GM19193 (cell line): ENCODE results near the gene RYR2.

Source experiments
- POLR2A ChIP-seq: IDR thresholded peaks from 4 replicates; pipeline ENCODE4 v1.6.1; 2011; ENCODE audit not compliant: insufficient read depth, insufficient read length; ENCODE audit errors: extremely low read depth

The RYR2 gene

GRCh38 chr1:237139732-237140131 is 97.7 kb downstream of the RYR2 start:
- no peak for TF ChIP-seq POLR2A

DNA sequence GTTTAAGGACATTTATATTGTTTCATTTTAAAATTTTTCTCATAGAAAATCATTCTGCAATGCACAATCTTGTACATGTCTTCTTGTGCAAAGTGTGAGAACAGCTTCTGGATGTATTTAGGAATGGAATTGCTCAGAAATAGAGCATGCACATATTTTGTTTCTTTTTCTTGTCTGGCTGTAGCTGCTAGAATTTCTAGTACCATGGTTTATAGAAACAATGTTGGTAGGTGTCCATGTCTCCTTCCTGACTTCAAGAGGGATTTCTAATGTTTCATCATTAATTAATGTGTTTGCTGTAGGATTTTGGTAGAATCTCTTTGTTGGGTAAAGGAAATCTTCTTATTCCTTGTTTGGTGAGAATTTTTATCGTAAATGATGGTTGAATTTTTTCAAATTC is 99.0 kb downstream of the RYR2 start:
- no peak for TF ChIP-seq POLR2A

DNA sequence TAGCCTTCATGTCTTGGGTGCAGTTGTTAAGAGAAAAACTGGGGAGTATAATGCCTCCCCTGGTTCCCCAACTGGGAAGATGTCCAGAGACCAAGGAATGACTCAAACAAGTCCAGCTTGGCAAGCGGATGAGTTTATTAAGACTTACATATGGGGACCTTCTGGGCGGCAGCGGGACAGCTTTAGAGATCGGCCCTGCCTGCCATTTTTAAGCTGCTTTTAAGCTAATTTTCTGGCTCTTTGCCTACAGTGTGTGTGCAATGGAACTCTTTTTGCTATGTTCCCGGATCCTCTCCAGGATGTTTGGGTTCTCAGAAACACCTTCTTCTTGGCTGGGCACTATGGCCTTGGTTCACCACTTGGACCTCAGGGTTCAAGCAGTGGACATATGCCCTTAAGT is 99.5 kb downstream of the RYR2 start:
- no peak for TF ChIP-seq POLR2A

GRCh38 chr1:237145379-237146135 is 103.6 kb downstream of the RYR2 start:
- TF ChIP-seq POLR2A = no peak

GRCh38 chr1:237146241-237146640 is 104.3 kb downstream of the RYR2 start:
- TF ChIP-seq POLR2A = no peak

DNA sequence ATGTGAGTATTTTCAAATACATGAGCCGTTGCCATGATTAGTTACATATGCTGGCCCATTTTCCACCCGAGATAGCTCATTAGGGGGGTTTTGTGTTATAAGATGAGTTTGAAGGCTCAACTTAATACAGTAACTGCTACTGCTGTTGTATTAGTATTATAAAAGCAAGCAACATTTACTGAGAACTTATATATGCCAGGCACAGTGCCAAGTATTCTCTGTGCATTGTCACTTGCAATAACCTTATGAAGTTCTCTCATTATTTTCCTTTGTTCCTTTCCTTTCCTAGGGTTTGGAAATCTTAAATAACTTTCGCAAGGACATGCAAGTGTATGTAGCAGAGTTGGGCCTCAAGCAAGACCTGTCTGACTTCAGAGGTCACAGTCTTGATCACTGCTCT is 107.9 kb downstream of the RYR2 start:
- TF ChIP-seq POLR2A = no peak

GRCh38 chr1:237152506-237153335 is 110.7 kb downstream of the RYR2 start:
- TF ChIP-seq POLR2A = no peak

DNA sequence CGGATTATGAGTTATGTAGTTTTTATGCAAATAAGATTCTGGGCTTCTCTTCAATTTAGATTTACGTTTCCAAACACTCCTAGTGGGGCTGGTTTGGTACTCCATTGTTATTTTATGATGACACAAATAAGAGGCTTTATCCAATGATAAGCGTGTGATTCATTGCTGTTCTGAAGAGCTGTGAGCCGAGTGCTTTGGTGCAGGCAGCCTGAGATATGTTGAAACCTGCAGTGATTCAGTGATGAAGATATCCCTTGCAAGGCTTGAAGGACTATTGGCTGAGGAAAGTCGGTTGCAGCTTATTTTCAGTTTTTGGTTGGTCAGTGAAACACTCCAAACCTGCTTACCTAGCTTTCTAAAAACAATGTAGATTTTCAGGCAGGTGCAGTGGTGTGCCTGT is 112.2 kb downstream of the RYR2 start:
- TF ChIP-seq POLR2A = no peak

DNA sequence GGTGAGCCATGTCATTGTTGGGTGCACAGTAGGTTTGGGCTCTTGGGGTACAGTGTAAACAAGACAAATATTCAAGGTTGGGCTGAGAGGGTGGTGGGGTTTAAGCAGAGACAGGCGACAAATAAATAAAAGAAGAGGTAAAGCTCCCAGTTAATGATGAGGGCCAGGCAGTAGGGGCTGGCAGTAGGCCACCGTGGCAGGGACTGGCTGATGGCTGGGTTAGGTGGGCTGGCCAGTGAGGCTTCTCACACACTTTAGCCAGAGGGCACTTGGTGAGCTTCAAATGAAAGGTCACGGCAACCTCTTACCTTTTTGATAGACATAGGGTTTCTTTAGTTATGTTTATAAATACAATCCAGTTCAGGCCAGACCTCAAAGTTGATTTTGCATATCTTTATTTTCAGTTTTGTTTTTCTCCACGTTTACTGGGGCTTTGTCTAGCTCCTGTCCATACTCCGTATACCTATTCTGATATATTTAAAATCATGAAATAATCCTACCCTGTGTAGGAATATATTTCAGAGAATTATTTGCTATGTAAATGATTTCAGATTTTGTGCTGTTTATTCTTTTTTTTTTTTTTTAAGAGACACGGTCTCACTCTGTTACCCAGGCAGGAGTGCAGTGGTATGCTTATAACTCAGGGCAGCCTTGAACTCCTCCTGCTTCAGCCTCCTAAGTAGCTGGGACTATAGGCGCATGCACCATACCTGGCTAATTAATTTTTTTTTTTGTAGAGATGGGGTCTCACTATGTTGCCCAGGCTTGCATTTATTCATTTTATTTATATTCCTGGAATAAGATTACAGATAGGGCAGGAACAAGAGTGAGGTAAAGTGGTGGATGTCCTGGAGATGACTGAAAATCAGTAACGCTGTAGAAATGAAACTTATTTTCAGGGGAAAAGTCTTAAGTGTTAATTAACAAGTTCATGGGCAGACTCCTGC is 122.7 kb downstream of the RYR2 start:
- TF ChIP-seq POLR2A = no peak

DNA sequence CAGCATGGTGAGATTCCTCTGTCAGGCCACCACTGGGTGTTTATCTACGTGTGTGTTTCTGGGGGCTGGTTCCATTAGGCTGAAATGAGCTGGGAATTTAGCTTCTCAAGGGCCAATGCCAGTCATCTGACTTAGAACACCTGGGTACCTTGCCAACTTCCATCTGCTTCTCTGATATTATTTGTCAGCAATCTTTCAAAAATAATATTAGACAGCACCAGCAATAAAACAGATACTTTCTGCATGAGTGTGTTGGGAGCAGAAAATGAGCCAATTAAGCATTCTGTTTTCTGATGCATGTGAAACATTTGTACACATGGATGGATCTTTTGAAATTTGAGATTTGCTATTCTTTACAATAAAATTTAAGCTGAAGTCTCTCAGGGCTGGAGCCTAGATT is 124.1 kb downstream of the RYR2 start:
- TF ChIP-seq POLR2A = no peak

DNA sequence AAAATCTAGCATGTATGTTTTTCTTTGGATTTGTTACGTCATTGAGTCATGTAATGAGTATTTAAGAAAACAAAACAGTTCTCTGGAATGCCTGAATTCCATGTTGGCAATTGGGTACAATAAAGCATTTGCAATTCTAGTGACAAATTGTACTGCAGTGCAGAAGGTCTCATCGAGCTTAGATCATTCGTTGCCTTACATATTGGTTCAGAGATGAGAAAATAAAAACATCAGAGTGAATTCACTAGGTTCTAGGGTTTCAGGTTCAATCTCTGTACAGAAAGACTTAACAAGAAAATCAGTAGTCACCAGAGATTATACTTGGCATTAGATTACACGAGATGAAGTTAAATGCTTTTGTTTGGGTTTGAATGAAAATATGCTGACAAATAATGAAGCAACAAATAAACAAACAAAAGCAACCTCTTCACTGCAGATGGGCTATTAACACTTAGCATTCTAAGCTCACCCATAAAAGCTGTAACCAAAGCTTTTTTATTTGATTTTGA is 124.7 kb downstream of the RYR2 start:
- no peak for TF ChIP-seq POLR2A

GRCh38 chr1:237170149-237170548 is 128.2 kb downstream of the RYR2 start:
- no peak for TF ChIP-seq POLR2A

GRCh38 chr1:237171454-237172117 is 129.6 kb downstream of the RYR2 start:
- no peak for TF ChIP-seq POLR2A

GRCh38 chr1:237172118-237172485 is 130.1 kb downstream of the RYR2 start:
- no peak for TF ChIP-seq POLR2A

DNA sequence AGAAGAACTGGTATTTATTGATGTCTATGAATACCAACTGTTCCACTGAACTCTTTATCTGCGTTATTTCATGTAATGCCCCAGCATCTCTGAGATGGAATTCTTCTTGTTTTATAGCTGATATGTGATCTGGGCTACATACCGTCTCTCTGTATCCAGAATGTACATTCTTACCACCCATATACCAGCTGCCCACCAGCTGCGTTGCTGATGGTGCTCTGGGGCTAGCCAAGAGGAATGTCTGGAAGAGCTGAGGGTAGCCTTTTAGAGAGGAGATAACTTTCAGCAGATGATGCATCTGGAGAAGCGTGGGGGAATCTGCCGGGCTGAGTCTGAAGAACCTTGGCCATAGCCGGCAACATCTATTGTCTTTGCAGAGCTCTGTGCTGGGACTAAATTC is 137.5 kb downstream of the RYR2 start:
- TF ChIP-seq POLR2A = no peak

DNA sequence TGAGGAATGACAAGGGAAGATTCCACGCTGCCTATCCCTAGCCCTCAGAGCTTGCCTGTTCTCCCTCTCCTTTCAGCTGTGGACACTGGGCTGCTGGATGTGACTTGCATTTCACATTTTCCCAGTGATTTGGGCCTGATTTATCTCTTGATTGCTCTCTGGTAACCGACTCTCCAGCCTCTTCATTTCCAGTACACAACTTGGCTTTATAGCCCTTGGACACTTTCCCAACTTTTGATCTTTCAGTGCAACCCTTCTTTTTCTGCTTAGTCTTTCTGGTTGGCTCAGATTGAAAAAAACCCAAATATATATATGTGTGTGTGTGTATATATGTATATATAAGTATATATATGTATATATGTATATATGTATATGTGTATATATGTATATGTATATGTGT is 138.3 kb downstream of the RYR2 start:
- no peak for TF ChIP-seq POLR2A
